ENCODE data around the gene LGI2. TPM values are rescaled to one million over a fixed set of nuclear protein-coding genes. Genes with fewer than 3 reads are reported as not detected.

LGI2 gene
- total and polyA plus RNA-seq, 2 of the 8 experiments (the other 6 are each of a cell fraction or from before 2014, with no cell fraction given) = 2.3 to 4.0 TPM

DNA sequence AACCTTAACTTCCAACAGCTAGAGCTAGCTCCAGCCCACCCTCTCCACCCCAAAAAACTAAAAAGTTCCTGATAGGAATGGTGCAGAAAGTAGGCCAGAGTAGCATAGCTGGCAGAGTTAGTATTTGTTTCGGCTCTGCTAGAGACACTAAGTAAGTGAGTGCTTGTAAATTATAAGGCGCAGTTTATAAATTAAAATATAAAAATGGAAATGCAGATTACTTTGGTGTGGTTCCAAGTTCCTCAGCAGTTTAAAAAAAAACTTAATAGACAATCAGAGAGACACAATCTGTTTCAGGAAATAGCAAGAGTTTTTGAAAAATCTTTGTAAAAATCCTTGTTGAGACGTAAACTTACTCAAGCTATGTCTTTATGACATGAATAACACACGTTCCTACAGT, 2.8 kb upstream of the LGI2 start:
- Histone ChIP-seq H3K4ac (replicated peaks; ENCODE audit: insufficient read length, low read depth, low read length) (no peak overlapping the region), H2BK5ac (ENCODE audit: low read depth, low read length) (no peak overlapping the region), H2BK15ac (ENCODE audit: low read length) (no peak overlapping the region), H4K91ac (replicated peaks; ENCODE audit: insufficient read length, low read length) (no peak overlapping the region), H3K79me2 (ENCODE audit: control insufficient read depth in 1 of 2, insufficient read depth in 2 of 2, low read length in 2 of 2) (no peaks in the 10 kb centered on the region), H3K36me3 (ENCODE audit: control insufficient read depth in 2 of 4, insufficient read depth in 4 of 4, low read length in 3 of 4) (no peaks in the 10 kb centered on the region), H4K20me1 (replicated peaks in 1 of 2; ENCODE audit: control insufficient read depth in 1 of 2, insufficient read depth in 2 of 2, low read length in 2 of 2) (no peaks in the 10 kb centered on the region), H3K27ac (ENCODE audit: low read depth, low read length) (no peak overlapping the region), H3K27me3 (replicated peaks in 1 of 4; ENCODE audit: control insufficient read depth in 3 of 4, extremely low read depth in 1 of 4, insufficient read depth in 3 of 4, low read length in 3 of 4) (peaks cover 9 to 34% (median 28%) of the 10 kb centered on the region in 4 experiments), H3K4me1 (replicated peaks in 1 of 4; ENCODE audit: control insufficient read depth in 3 of 4, insufficient read depth in 4 of 4, low read length in 3 of 4) (peaks cover 10 to 12% (median 11%) of the 10 kb centered on the region in 4 experiments), H3K23me2 (ENCODE audit: low read depth, low read length) (peaks cover 10% of the 10 kb centered on the region; the same call in 1 of the 2 replicates), H4K5ac (ENCODE audit: insufficient read length, low read depth, low read length) (no peak overlapping the region), H2BK120ac (replicated peaks; ENCODE audit: low read depth, low read length) (no peak overlapping the region), H3K18ac (ENCODE audit: extremely low read depth, low read length) (no peak overlapping the region), H3K4me2 (ENCODE audit: insufficient read depth in 1 of 2, low read depth in 2 of 2, low read length in 2 of 2) (no peak overlapping the region), H3K4me3 (ENCODE audit: extremely low read depth in 1 of 4, insufficient read depth in 2 of 4, low read depth in 3 of 4, low read length in 4 of 4) (no peak overlapping the region), H2AK5ac (ENCODE audit: low read depth, low read length) (no peak overlapping the region), H4K8ac (ENCODE audit: extremely low read depth, insufficient read depth, low read length) (no peak overlapping the region), H3K9ac (replicated peaks in 1 of 4; ENCODE audit: extremely low read depth in 1 of 4, low read depth in 3 of 4, low read length in 3 of 4) (no peak overlapping the region), H3K56ac (replicated peaks; ENCODE audit: insufficient read length, low read depth, low read length) (no peak overlapping the region), H3K23ac (ENCODE audit: insufficient read length) (no peak overlapping the region), H3K79me1 (ENCODE audit: low read depth, low read length) (no peaks in the 10 kb centered on the region), H3K14ac (ENCODE audit: insufficient read length) (no peak overlapping the region), H2AFZ (ENCODE audit: low read length) (no peak overlapping the region), H3K9me3 (ENCODE audit: insufficient read depth in 2 of 2, low read depth in 1 of 2, low read length in 1 of 2) (no peaks in the 10 kb centered on the region), H2BK20ac (ENCODE audit: low read length) (no peak overlapping the region), H2BK12ac (ENCODE audit: low read depth, low read length) (no peak overlapping the region)
- DNase-seq (ENCODE audit: low read depth in 1 of 2, low spot score in 2 of 2) = no peak
- ChIA-PET POLR2A (ENCODE audit: partially characterized antibody) (interaction anchor here (1.5 kb wide), 1 partner anchor 8 kb away, joined by 5 read pairs; no protein-coding TSS in a partner anchor), CTCF (ENCODE audit: partially characterized antibody) (interaction anchor here (0.7 to 5.9 kb wide), 3 partner anchors 12 to 54 kb away, joined by 3 to 50 read pairs (median 5); no protein-coding TSS in a partner anchor)
- no peak for TF ChIP-seq CHD1 (IDR thresholded peaks at IDR 0.05; ENCODE audit: low read depth, low read length)
- no peak for TF ChIP-seq CREB1 (IDR thresholded peaks at IDR 0.05)
- no peak for TF ChIP-seq HDAC2 (IDR thresholded peaks at IDR 0.05; ENCODE audit: borderline replicate concordance in 1 of 2, low read depth in 2 of 2, low read length in 2 of 2)
- TF ChIP-seq, protein P1, sequence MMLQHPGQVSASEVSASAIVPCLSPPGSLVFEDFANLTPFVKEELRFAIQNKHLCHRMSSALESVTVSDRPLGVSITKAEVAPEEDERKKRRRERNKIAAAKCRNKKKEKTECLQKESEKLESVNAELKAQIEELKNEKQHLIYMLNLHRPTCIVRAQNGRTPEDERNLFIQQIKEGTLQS (IDR thresholded peaks at IDR 0.05; ENCODE audit: insufficient read depth, low read depth, low read length) = no peak
- no peak for TF ChIP-seq EZH2 (IDR thresholded peaks at IDR 0.05; ENCODE audit: low read depth, low read length, severe bottlenecking)
- TF ChIP-seq BCL11A (IDR thresholded peaks at IDR 0.05; ENCODE audit: low read depth in 2 of 2, low read length in 2 of 2) = no peak
- TF ChIP-seq SIN3A (conservative IDR thresholded peaks at IDR 0.05 in 1 of 2, IDR thresholded peaks at IDR 0.05 in 1 of 2; ENCODE audit: low read depth in 1 of 2, low read length in 2 of 2) = no peak
- no peak for TF ChIP-seq RAD21 (IDR thresholded peaks at IDR 0.05 in 1 of 2, conservative IDR thresholded peaks at IDR 0.05 in 1 of 2; ENCODE audit: low read depth in 2 of 2, low read length in 2 of 2)
- TF ChIP-seq POLR2A (IDR thresholded peaks at IDR 0.05; ENCODE audit: control extremely low read depth in 1 of 2, low read depth in 2 of 2, low read length in 2 of 2) = no peak
- 92% methylated on average over 4 of the region's 4 CpGs; no CpG with 5 or more reads in 1 of the 2 experiments for WGBS, 2 experiments (ENCODE audit: extremely low coverage in 1 of 2, insufficient coverage in 1 of 2, insufficient read length in 1 of 2, insufficient replicate concordance in 2 of 2, low coverage in 1 of 2, low lambda C conversion rate in 2 of 2, missing lambda C conversion rate in 1 of 2)
- no peak for FAIRE-seq

All from H1 (cell line).